Keratinocyte (primary cell): Measurements from ENCODE around the gene CEP85. TPM values are rescaled to one million over a fixed set of nuclear protein-coding genes. Genes with fewer than 3 reads are reported as not detected.

Source experiments
- DNase-seq: peaks from one replicate; pipeline ENCODE4 v3.0.0-alpha.2; 2011; ENCODE audit warnings: low read depth, missing footprints, low spot score
- FAIRE-seq: peaks from 2 replicates; lab custom pipeline; 2011; peaks lifted over from hg19 to GRCh38; lab: Jason Lieb, UNC
- H2AFZ ChIP-seq: 2 replicates; pipeline ENCODE4 v1.6.0; 2012; ENCODE audit warnings: low read length, control low read depth, inconsistent platforms; ENCODE audit not compliant: control insufficient read depth
- H3K27ac ChIP-seq: 2 replicates; pipeline ENCODE4 v1.5.1; 2011; ENCODE audit warnings: low read length; ENCODE audit not compliant: control insufficient read depth, insufficient read depth
- H3K27me3 ChIP-seq: 3 replicates; pipeline ENCODE4 v1.6.0; 2011; ENCODE audit warnings: low read length; ENCODE audit not compliant: control insufficient read depth, insufficient read depth; ENCODE audit errors: extremely low read depth
- H3K36me3 ChIP-seq, 2 experiments: 2 replicates in 1 of 2; 3 replicates in 1 of 2; pipeline ENCODE4 v1.5.1; 2011; ENCODE audit warnings: low read length in 2 of 2, mild to moderate bottlenecking in 1 of 2; ENCODE audit not compliant: control insufficient read depth in 2 of 2, insufficient read depth in 2 of 2; ENCODE audit errors: extremely low read depth in 1 of 2
- H3K4me1 ChIP-seq: 3 replicates; pipeline ENCODE4 v1.5.1; 2011; ENCODE audit warnings: low read length; ENCODE audit not compliant: control insufficient read depth, insufficient read depth; ENCODE audit errors: extremely low read depth
- H3K4me2 ChIP-seq: 3 replicates; pipeline ENCODE4 v1.6.0; 2011; ENCODE audit warnings: low read depth, low read length; ENCODE audit not compliant: control insufficient read depth, insufficient read depth; ENCODE audit errors: extremely low read depth
- H3K4me3 ChIP-seq, 3 experiments: fragments of 200-600 bp in 1 of 3; sonication (generic) in 1 of 3; 2 replicates in 2 of 3; 3 replicates in 1 of 3; pipeline ENCODE4 v1.5.1; 2011 to 2016; ENCODE audit warnings: low read length in 3 of 3, mild to moderate bottlenecking in 3 of 3, control low read depth in 2 of 3, inconsistent platforms in 1 of 3, low read depth in 1 of 3, mixed read lengths in 1 of 3, mixed run types in 1 of 3, moderate library complexity in 1 of 3; ENCODE audit not compliant: control insufficient read depth in 2 of 3, insufficient read depth in 2 of 3; ENCODE audit errors: extremely low read depth in 1 of 3
- H3K79me2 ChIP-seq: 2 replicates; pipeline ENCODE4 v1.6.0; 2012; ENCODE audit warnings: low read length; ENCODE audit not compliant: control insufficient read depth, insufficient read depth
- H3K9ac ChIP-seq: 3 replicates; pipeline ENCODE4 v1.6.0; 2011; ENCODE audit warnings: low read length; ENCODE audit not compliant: control insufficient read depth, insufficient read depth; ENCODE audit errors: extremely low read depth
- H3K9me1 ChIP-seq: 3 replicates; pipeline ENCODE4 v1.6.0; 2011; ENCODE audit warnings: low read length; ENCODE audit not compliant: control insufficient read depth, insufficient read depth; ENCODE audit errors: extremely low read depth
- H3K9me3 ChIP-seq: 2 replicates; pipeline ENCODE4 v1.5.1; 2012; ENCODE audit warnings: low read depth, low read length; ENCODE audit not compliant: control insufficient read depth
- H4K20me1 ChIP-seq: 3 replicates; pipeline ENCODE4 v1.6.0; 2011; ENCODE audit warnings: low read length; ENCODE audit not compliant: control insufficient read depth, insufficient read depth; ENCODE audit errors: extremely low read depth
- EZH2 ChIP-seq: IDR thresholded peaks from one replicate; pipeline ENCODE4 v1.6.1; 2012; ENCODE audit warnings: inconsistent platforms, mild to moderate bottlenecking, low read length, moderate library complexity
- dilution Hi-C: fragments of 300-500 bp; cut with MboI; formaldehyde crosslinking; loops from one replicate; pipeline ENCODE4 v1.7.0; 2020; ENCODE audit warnings: low sequenced_read_pairs; ENCODE audit not compliant: extremely low pct_ligation_motif_present
- polyA plus RNA-seq, 5 experiments: library from polyadenylated mRNA; depleted of rRNA in 3 of 5; stranded (reverse) in 3 of 5; stranded (forward) in 1 of 5; unstranded in 1 of 5; fragments of >200 nt; gene quantifications; 1 replicate in 1 of 5; 2 replicates in 3 of 5; 3 replicates in 1 of 5; pipeline versions ENCODE4 v1.2.1 to v1.2.3, GENCODE V29; 2011 to 2012; ENCODE audit warnings: missing spikeins in 2 of 5, low read depth in 1 of 5, low replicate concordance in 1 of 5
- TF ChIP-seq, protein P1 (sequence below), 3 experiments: IDR thresholded peaks in 1 of 3; conservative IDR thresholded peaks in 1 of 3; optimal IDR thresholded peaks in 1 of 3; 2 replicates in 2 of 3; 3 replicates in 1 of 3; pipeline versions ENCODE3 to v1.5.1; 2011; ENCODE audit warnings: low read length in 3 of 3, mild to moderate bottlenecking in 3 of 3, moderate library complexity in 2 of 3, control low read depth in 1 of 3, inconsistent platforms in 1 of 3; ENCODE audit not compliant: insufficient read depth in 2 of 3; ENCODE audit errors: extremely low read depth in 1 of 3

Gene CEP85
- polyA plus RNA-seq, 1 donor (not counting 4 experiments of a cell fraction or from before 2014, with no cell fraction given) = 17.0 TPM

DNA sequence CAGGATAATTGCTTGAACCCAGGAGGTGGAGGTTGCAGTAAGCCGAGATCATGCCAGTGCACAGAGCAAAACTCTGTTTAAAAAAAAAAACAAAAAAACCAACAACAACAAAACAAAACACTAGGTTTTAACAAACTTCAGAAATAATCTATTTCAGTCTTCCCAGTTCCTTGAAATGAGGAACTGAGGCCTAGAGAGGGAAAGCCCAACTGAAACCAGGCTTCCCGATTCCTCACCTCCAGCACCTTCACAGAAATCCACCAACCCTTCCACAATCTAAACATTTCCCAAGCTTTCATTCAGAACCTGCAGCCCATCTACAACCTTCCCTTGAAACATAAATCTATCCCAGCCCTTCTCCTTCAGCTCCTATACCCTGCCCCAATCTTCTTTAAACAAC, 83.1 kb downstream of the CEP85 start:
- H3K9me1 ChIP-seq = no peaks in the 10 kb centered on the region
- no peak overlapping the region for H2AFZ ChIP-seq
- H3K4me2 ChIP-seq = no peak overlapping the region
- dilution Hi-C loops = no loop called here
- H3K9ac ChIP-seq = no peak overlapping the region
- no peak overlapping the region for H3K4me3 ChIP-seq
- peaks cover 7% of the 10 kb centered on the region for H3K4me1 ChIP-seq
- FAIRE-seq = no peak
- peaks cover 0 to 5% of the 10 kb centered on the region in 2 experiments for H3K36me3 ChIP-seq
- no peaks in the 10 kb centered on the region for H3K27me3 ChIP-seq
- H4K20me1 ChIP-seq = no peaks in the 10 kb centered on the region
- H3K27ac ChIP-seq = no peak overlapping the region
- no peak for TF ChIP-seq EZH2
- TF ChIP-seq, protein P1, sequence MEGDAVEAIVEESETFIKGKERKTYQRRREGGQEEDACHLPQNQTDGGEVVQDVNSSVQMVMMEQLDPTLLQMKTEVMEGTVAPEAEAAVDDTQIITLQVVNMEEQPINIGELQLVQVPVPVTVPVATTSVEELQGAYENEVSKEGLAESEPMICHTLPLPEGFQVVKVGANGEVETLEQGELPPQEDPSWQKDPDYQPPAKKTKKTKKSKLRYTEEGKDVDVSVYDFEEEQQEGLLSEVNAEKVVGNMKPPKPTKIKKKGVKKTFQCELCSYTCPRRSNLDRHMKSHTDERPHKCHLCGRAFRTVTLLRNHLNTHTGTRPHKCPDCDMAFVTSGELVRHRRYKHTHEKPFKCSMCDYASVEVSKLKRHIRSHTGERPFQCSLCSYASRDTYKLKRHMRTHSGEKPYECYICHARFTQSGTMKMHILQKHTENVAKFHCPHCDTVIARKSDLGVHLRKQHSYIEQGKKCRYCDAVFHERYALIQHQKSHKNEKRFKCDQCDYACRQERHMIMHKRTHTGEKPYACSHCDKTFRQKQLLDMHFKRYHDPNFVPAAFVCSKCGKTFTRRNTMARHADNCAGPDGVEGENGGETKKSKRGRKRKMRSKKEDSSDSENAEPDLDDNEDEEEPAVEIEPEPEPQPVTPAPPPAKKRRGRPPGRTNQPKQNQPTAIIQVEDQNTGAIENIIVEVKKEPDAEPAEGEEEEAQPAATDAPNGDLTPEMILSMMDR (optimal IDR thresholded peaks at IDR 0.05 in 1 of 3, IDR thresholded peaks at IDR 0.05 in 1 of 3, conservative IDR thresholded peaks at IDR 0.05 in 1 of 3; ENCODE audit: extremely low read depth in 1 of 3, insufficient read depth in 2 of 3, low read length in 3 of 3) = no peak
- no peaks in the 10 kb centered on the region for H3K9me3 ChIP-seq
- no peak for DNase-seq
- H3K79me2 ChIP-seq = no peaks in the 10 kb centered on the region

DNA sequence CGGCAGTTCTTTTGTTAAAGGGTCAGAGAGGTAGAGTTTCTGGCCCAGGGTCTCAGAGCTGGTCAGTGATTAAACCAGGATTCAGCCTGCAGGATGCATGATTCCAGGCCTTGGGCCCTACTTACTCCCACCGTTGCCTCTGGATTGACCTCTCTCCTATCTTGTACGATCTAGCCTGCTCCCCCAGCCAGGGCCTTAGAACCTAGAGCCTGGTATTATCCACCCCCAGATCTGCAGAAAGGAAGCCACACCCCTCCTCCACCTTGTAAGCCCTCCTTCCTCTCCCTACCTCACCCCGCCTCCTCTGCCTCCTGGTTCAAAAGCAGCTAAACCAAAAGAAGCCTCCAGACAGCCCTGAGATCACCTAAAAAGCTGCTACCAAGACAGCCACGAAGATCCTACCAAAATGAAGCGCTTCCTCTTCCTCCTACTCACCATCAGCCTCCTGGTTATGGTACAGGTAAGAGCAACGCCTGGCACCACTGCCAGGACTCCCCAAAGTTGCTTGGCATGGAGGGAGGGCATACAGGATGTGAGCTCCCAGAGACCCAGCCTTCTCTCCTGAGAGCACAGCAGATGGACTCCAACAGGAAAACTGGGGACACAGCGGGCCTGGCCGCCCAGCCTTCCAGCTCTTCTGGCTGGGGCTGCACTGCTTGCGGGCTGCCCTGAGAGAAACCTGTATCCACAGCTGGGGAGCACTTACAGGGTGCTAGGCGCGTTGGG, 83.8 kb downstream of the CEP85 start, which contains the start of gene CD52:
Gene CD52, plus strand, starts transcription at position 347 of the 726 bp plus-strand sequence. Its CDS starts 60 bp downstream, at position 407.
- H3K27me3 ChIP-seq = no peaks in the 10 kb centered on the region
- no peaks in the 10 kb centered on the region for H3K9me3 ChIP-seq
- dilution Hi-C loops = no loop called here
- TF ChIP-seq, protein P1 (optimal IDR thresholded peaks at IDR 0.05 in 1 of 3, IDR thresholded peaks at IDR 0.05 in 1 of 3, conservative IDR thresholded peaks at IDR 0.05 in 1 of 3; ENCODE audit: extremely low read depth in 1 of 3, insufficient read depth in 2 of 3, low read length in 3 of 3) = no peak
- TF ChIP-seq EZH2 = no peak
- H3K4me1 ChIP-seq = peaks cover 7% of the 10 kb centered on the region
- H2AFZ ChIP-seq = no peak within 1 kb of the TSS
- FAIRE-seq (no peak), DNase-seq (no peak)
- no peak within 1 kb of the TSS for H3K4me2 ChIP-seq
- H3K79me2 ChIP-seq = no peaks in the 10 kb centered on the region
- H3K4me3 ChIP-seq = no peak within 1 kb of the TSS
- H3K27ac ChIP-seq = no peak within 1 kb of the TSS
- H3K9ac ChIP-seq = no peak within 1 kb of the TSS
- H4K20me1 ChIP-seq = no peaks in the 10 kb centered on the region
- no peaks in the 10 kb centered on the region for H3K9me1 ChIP-seq
- H3K36me3 ChIP-seq = peaks cover 0 to 9% of the 10 kb centered on the region in 2 experiments
